ENCODE data around the gene ARG2. TPM values are rescaled to one million over a fixed set of nuclear protein-coding genes. Genes with fewer than 3 reads are reported as not detected.

ARG2 gene
- total and polyA plus RNA-seq, 9 of the 15 experiments (the other 6 are each of a cell fraction or from before 2014, with no cell fraction given), result 6.2 to 75.0 (median 17.8) TPM

GRCh38 chr14:67694791-67695393, 75.2 kb downstream of the ARG2 start (continued):
- TF ChIP-seq NELFE (IDR thresholded peaks at IDR 0.05; ENCODE audit: insufficient read depth, insufficient read length) (no peak), RB1 (IDR thresholded peaks at IDR 0.05; ENCODE audit: low read depth) (no peak), MEF2D (tag; conservative IDR thresholded peaks at IDR 0.05; ENCODE audit: low read depth) (no peak), TAF15 (IDR thresholded peaks at IDR 0.05; ENCODE audit: low read depth, low read length) (no peak), NCOA2 (IDR thresholded peaks at IDR 0.05; ENCODE audit: partially characterized antibody in 2 of 2) (no peak), TFAP4 (CRISPR knock-in tag; IDR thresholded peaks at IDR 0.05; ENCODE audit: borderline replicate concordance) (peak; percentile 57), CHD2 (IDR thresholded peaks at IDR 0.05; ENCODE audit: low read depth, low read length) (no peak), RNF219 (CRISPR knock-in tag; IDR thresholded peaks at IDR 0.05) (no peak), XRCC3 (IDR thresholded peaks at IDR 0.05) (no peak), NFE2 (IDR thresholded peaks at IDR 0.05; ENCODE audit: low read depth) (peak; percentile 24; the same call in 1 of the 2 replicates), MXI1 (IDR thresholded peaks at IDR 0.05; ENCODE audit: low read depth, low read length) (no peak), SAP30 (IDR thresholded peaks at IDR 0.05; ENCODE audit: borderline replicate concordance, insufficient read depth, low read depth, low read length, poor library complexity, severe bottlenecking) (peak; percentile 3), TAF9B (IDR thresholded peaks at IDR 0.05; ENCODE audit: partially characterized antibody) (peak; percentile 48), NR4A1 (CRISPR knock-in tag; IDR thresholded peaks at IDR 0.05) (no peak), NR4A1 (tag; IDR thresholded peaks at IDR 0.05) (no peak), DPF2 (IDR thresholded peaks at IDR 0.05) (peak; percentile 49; the same call in 1 of the 2 replicates), PATZ1 (CRISPR knock-in tag; IDR thresholded peaks at IDR 0.05; ENCODE audit: borderline replicate concordance) (no peak), ZNF212 (CRISPR knock-in tag; IDR thresholded peaks at IDR 0.05) (no peak), SMAD4 (CRISPR knock-in tag; conservative IDR thresholded peaks at IDR 0.05) (no peak), ZNF445 (CRISPR knock-in tag; IDR thresholded peaks at IDR 0.05; ENCODE audit: low read depth) (no peak), TAF1 (IDR thresholded peaks at IDR 0.05; ENCODE audit: control insufficient read depth, extremely low read depth, insufficient read depth, low read length, severe bottlenecking) (peak; percentile 33), NR2F6 (CRISPR knock-in tag; IDR thresholded peaks at IDR 0.05) (no peak), RBM25 (IDR thresholded peaks at IDR 0.05; ENCODE audit: low read depth, low read length, severe bottlenecking) (no peak)
